HG03064 (cell line): ENCODE measurements around the gene CAMSAP1.
A peak's percentile ranks its signal among the peaks of the same experiment; 100 is the strongest.
"Not testable (repeated sequence)": the region's sequence is repeated elsewhere in the genome, so short reads cannot be mapped to it uniquely, and the experiment has no call there.

Experiments
- ATAC-seq: cut with Tn5 transposase; IDR thresholded peaks from one replicate; pipeline ENCODE4 v1.9.1; 2021; ENCODE audit warnings: low read depth; ENCODE audit not compliant: unreplicated experiment

Gene CAMSAP1

GRCh38 chr9:135907431-135908092 is at the start of gene CAMSAP1:
Gene CAMSAP1 (minus strand): TSS chr9:135907546. CDS start chr9:135907159, 387 bp downstream.
- ATAC-seq: peak; percentile 64

GRCh38 chr9:135956802-135957174 is 49.4 kb upstream of the CAMSAP1 start:
- ATAC-seq: no peak

- ATAC-seq: no peak
Observed at GRCh38 chr9:135955934-135956801, 48.8 kb upstream of the CAMSAP1 start.

- ATAC-seq: no peak
Observed at GRCh38 chr9:135952664-135953206, 45.4 kb upstream of the CAMSAP1 start.

- no peak for ATAC-seq
Observed at GRCh38 chr9:135951889-135952663, 44.7 kb upstream of the CAMSAP1 start.

GRCh38 chr9:135951310-135951709 is 44.0 kb upstream of the CAMSAP1 start:
- ATAC-seq: not testable (repeated sequence)

GRCh38 chr9:135950841-135951240 is 43.5 kb upstream of the CAMSAP1 start:
- not testable (repeated sequence) for ATAC-seq

GRCh38 chr9:135950135-135950682 is 42.9 kb upstream of the CAMSAP1 start:
- no peak for ATAC-seq

- no peak for ATAC-seq
Observed at GRCh38 chr9:135949501-135950134, 42.3 kb upstream of the CAMSAP1 start.

- ATAC-seq: no peak
Observed at GRCh38 chr9:135948968-135949367, 41.6 kb upstream of the CAMSAP1 start.

- ATAC-seq: no peak
Observed at GRCh38 chr9:135948446-135948845, 41.1 kb upstream of the CAMSAP1 start.

- no peak for ATAC-seq
Observed at GRCh38 chr9:135947582-135947981, 40.2 kb upstream of the CAMSAP1 start.

- ATAC-seq: not testable (repeated sequence)
Observed at GRCh38 chr9:135947105-135947504, 39.8 kb upstream of the CAMSAP1 start.

GRCh38 chr9:135946392-135946994 is 39.1 kb upstream of the CAMSAP1 start:
- ATAC-seq: no peak

- no peak for ATAC-seq
Observed at GRCh38 chr9:135945969-135946368, 38.6 kb upstream of the CAMSAP1 start.

- no peak for ATAC-seq
Observed at GRCh38 chr9:135944444-135945252, 37.3 kb upstream of the CAMSAP1 start.

- ATAC-seq: not testable (repeated sequence)
Observed at GRCh38 chr9:135943604-135944003, 36.3 kb upstream of the CAMSAP1 start.

- ATAC-seq: no peak
Observed at GRCh38 chr9:135941288-135941995, 34.1 kb upstream of the CAMSAP1 start.
